Activated T-cell treated with anti-CD3 and anti-CD28 coated beads for 1 hour (primary cell): ENCODE data around the gene HAND2.

Source experiments
- DNase-seq: peaks from one replicate; pipeline ENCODE4 v3.0.0-alpha.2; 2020; ENCODE audit warnings: low read depth

Gene HAND2

DNA sequence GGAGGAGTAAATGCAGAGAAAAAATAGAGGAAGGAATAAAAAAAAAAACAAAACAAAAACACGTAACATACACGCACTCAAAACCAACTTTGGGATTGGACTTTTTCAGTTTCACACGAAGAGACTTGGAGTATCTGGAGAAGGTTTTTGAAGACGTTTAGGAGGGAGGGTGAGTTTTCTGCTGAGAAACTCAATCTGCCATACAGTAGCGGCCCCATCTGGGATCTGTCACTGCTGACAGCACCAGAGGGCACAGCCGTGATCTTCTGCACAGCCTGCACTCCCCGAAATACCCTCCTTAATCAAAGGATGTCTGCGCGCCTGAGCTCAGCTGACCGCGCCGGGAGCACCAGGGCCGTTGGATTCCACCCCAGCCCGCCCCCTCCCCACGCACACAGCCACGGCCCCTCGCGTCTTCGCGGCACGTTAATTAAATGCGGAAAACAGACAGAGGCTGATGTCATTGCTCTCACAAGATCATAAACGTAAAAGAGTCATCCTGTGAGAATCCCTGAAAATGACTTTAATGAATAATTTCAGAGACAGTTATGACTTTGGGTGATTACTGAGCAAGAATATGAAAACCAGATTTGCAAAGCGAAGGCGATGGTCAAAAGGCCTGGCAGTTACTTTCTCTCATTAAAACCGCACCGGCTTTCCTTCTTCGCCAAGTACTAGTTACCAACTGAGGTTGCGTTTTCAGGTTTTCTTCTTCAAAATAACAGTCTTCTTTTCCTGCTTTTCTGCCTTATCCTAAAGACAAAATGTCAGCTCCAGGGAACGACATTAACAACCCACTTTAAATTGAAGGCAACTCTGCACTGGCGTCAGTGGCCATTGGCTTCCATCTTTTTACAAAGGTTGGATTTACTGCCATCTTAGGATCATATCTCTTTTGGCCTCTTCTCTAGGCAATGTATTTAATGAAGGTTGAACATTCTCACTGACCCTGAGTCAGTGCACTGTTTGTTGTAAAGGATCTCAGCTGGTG, 10.6 kb downstream of the HAND2 start:
- no peak for DNase-seq

GRCh38 chr4:173518425-173519102, 11.5 kb downstream of the HAND2 start:
- DNase-seq: no peak

GRCh38 chr4:173517781-173518424, 12.1 kb downstream of the HAND2 start:
- no peak for DNase-seq

DNA sequence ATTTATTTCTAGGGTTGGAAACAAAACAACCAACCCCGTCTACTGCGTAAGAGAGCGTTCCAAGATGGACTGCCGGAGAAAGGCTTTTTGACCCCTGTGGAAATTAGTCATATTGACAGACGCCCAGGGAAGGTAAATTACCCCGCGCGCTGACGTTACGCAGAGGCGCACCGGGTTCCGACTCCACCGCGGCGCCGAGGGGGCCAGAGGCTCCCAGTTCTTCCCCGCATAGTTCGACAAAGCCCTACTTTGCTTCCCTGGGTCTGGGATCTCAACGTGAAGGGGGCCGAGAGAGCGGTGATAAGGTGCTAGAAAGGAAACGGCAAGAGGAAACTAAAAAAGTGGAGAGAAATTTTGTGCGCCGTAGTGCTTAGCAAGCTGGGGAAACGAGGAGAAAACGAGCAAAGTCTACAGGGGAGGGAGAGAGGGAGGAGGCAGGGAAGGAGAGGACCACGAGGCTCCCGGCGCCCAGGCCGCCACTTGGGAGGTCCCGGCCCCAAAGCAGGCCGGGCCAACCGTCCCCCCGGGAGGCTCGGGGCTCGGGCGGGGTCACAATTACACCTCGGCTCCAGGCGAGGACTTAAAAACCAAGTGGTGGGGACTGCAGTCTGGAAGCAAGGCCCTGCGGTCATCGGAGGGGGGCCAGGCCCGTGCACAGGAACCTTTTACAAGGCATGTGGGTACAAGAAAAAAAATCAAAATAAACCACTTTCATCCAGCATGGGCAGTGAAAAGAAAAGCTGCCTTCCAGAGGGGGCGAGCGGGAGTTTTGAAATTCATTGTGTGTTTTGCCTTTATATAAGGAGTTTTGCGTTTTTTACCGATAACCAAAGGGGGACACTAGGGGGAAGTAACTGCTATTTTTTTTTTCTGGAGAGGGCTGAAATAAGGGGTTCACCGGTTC, 13.2 kb downstream of the HAND2 start:
- no peak for DNase-seq

GRCh38 chr4:173515458-173515857, 14.6 kb downstream of the HAND2 start:
- no peak for DNase-seq

- DNase-seq: no peak
Observed at GRCh38 chr4:173514641-173515217, 15.3 kb downstream of the HAND2 start.

DNA sequence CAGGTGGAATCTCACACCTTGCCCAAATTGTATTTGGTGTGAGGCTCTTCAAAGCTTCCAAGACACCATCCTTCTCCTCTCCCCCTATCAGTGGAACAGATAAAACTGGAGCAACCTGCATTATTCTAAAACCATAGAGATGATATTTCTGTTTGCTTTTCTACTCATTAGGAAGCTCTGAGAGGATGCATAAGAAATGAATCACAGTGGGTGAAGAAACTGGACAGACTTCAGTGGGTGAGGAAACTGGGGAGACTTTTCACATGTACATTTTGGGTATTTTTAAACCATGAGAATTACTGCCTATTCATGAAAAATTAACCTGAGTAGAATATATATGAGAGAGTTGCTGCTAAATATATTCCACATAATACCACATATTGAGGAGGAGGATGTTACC, 16.4 kb downstream of the HAND2 start:
- DNase-seq: no peak

GRCh38 chr4:173511787-173512361, 18.2 kb downstream of the HAND2 start:
- DNase-seq: no peak

GRCh38 chr4:173509036-173510001, 20.7 kb downstream of the HAND2 start:
- DNase-seq: no peak

DNA sequence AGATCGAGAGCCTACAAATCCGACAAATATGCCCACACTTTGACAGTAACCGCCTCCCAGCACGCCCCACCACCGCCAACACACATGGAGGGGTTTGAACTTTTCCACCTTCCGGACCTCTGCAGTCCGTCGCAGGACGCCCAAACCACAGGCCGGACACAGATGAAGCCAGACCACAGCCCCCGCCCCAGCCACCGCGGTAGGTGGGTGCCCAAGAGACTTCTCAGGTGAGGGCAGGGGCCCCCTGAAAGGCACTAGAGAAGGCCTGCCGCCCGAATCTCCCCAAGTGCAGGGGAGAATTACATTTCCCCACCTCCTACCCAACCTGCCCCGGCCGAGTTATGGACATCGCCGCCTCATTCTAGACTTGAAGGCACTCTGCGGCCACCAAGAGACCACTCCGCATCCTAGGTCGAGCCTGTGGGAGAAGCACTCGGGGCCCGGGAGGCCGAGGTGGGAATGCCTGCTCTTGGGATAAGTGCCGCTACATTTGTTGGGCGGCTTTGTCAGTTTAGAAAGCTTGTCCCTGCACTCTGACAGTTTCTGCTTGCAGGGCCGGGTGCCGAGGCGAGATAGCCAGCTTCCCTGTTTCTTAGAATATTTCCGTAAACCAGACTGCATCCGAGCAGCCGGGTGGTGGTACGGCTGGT, 21.5 kb downstream of the HAND2 start:
- no peak for DNase-seq

- no peak for DNase-seq
Observed at GRCh38 chr4:173507471-173508385, 22.3 kb downstream of the HAND2 start.

- DNase-seq: no peak
Observed at GRCh38 chr4:173506597-173507211, 23.3 kb downstream of the HAND2 start.

DNA sequence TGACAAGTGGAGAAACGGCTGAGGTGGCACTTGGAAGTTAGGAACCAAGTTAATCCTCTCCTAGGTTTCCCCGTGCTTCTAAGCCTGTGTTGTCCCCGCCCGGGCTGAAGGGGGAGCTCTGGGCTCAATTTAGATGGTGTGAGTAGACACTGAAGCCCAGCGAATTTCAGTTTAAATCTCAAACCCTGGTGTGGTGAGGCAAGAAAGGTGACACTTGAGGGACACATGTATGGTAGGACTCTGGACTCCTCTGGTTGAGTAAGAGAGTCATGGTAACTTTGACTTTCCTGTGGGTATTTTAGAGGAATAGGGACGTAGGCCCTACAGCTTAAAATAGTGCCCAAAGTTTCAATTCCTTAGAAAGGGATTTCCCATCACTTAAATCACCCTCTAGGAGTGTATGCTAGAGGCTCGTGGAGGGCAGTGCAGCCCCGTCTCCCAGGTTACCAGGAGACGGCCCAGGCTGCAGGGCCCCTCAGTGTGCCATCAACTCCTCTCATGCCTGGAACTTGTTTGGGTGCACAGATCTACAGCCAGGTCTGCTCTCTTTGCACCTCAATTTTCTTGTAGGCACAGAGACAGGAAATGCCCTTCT, 24.0 kb downstream of the HAND2 start:
- no peak for DNase-seq

DNA sequence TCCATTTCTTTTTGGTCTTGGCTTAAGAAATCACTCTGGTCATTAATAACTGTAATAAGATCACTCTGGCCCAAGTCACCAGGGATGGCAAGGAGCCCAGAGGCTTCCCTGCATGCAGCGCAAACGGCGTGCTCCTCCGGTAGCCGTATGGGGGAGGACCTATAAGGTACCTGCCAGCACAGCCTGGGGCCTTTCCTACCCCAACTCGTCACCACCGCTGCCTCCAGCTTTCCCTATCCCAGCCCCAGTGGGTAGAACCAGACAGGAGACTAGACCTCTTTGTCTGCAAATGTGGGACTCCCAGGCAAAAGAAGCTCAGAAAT, 25.9 kb downstream of the HAND2 start:
- no peak for DNase-seq

DNA sequence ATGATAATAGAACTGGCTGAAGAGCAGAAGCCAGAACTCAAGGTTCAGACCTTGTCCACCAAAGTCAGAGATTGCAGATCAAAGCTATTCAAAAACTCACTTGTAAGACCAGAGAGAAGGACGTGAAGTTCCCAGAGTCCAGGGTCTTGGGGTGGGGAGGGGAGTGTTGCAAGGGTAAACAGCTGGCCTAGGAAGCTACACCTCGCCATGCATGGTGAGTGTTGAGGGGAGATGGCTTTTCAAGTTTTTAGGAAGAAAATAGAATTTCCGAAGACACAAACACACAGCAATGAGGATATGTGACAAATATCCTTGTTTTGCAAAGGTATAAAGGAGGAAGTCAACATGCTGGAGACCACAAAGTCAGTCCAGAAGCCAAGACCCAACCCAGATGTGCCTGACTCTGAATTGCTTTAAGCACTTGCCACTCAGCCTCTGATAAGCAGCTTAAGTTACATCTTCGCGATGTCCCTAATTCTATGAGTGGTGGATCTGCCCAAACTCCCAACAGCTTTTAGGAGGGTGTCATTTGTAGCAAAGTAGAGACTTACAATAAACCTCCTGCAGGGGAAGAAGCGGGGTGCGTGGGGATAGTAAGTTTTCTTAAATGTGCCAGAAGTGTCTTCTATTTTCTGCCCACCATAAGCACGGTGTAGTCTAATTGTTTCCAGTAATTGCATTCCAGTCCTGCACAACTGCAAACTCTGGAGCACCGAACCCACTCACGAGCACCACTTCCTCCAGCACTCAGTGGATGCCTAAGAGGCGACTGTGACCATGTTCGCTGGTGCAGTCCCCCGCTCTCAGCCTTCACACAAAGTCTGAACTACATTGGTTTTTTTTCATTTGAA, 26.5 kb downstream of the HAND2 start:
- DNase-seq: no peak

- DNase-seq: no peak
Observed at GRCh38 chr4:173502282-173502681, 27.7 kb downstream of the HAND2 start.
